Activated CD4-positive, alpha-beta memory T cell treated with anti-CD3 and anti-CD28 coated beads for 36 hours (primary cell): ENCODE results near the gene ACOT4. TPM values are rescaled to one million over a fixed set of nuclear protein-coding genes. Genes with fewer than 3 reads are reported as not detected.

Experiments used
- CTCF ChIA-PET: fragments of 350-600 bp; sonication (Branson Sonifier 250); formaldehyde crosslinking; loops from one replicate; lab custom pipeline; 2021; ENCODE audit warnings: antibody characterized with exemption, inconsistent platforms; lab: Charles Lee
- POLR2A ChIA-PET: fragments of 350-600 bp; sonication (Branson Sonifier 250); formaldehyde crosslinking; loops from one replicate; lab custom pipeline; 2021; ENCODE audit warnings: antibody characterized with exemption; lab: Charles Lee
- DNase-seq: peaks from one replicate; pipeline ENCODE4 v3.0.0-alpha.2; 2020
- H3K27ac Mint-ChIP-seq: one replicate; pipeline ENCODE4 v1.8.0; 2021; ENCODE audit warnings: mixed read lengths
- H3K27me3 Mint-ChIP-seq: one replicate; pipeline ENCODE4 v1.8.0; 2021; ENCODE audit warnings: mixed read lengths
- H3K36me3 Mint-ChIP-seq: one replicate; pipeline ENCODE4 v1.8.0; 2021; ENCODE audit warnings: mixed read lengths
- H3K4me1 Mint-ChIP-seq: one replicate; pipeline ENCODE4 v1.8.0; 2021; ENCODE audit warnings: low read depth, mixed read lengths
- H3K4me3 Mint-ChIP-seq: one replicate; pipeline ENCODE4 v1.8.0; 2021; ENCODE audit warnings: mild to moderate bottlenecking, mixed read lengths
- H3K9me3 Mint-ChIP-seq: one replicate; pipeline ENCODE4 v1.8.0; 2021; ENCODE audit warnings: mixed read lengths
- intact Hi-C: fragments of 100-400 bp; cut with micrococcal nuclease; formaldehyde crosslinking; loops from one replicate; pipeline ENCODE4 v1.15.1; 2023
- total RNA-seq, 2 experiments: library from RNA; stranded (reverse); gene quantifications; one replicate each; pipeline ENCODE4 v1.2.3, GENCODE V29; 2021

ACOT4 gene
- total RNA-seq, 2 experiments from 2014 or later, result 3.2 to 3.3 TPM

- ChIA-PET POLR2A (interaction anchor here (0.6 to 1.5 kb wide), 5 partner anchors 31 to 471 kb away, joined by 3 to 7 read pairs (median 3); partner anchors contain the start of genes ALDH6A1, DNAL1, LIN52 and RIOX1), CTCF (interaction anchor here (1.2 to 2.2 kb wide), 4 partner anchors 20 to 105 kb away, joined by 3 to 10 read pairs (median 7); partner anchors contain the start of gene ACOT4)
- Mint-ChIP-seq H3K27me3 (peaks cover 1% of the 10 kb centered on the region), H3K4me1 (peaks cover 3% of the 10 kb centered on the region), H3K4me3 (peak overlapping the region; percentile 70), H3K27ac (no peak overlapping the region), H3K36me3 (no peaks in the 10 kb centered on the region), H3K9me3 (no peaks in the 10 kb centered on the region)
- intact Hi-C loops, result no loop called here
- no peak for DNase-seq
Observed at GRCh38 chr14:73613419-73613963, 21.8 kb downstream of the ACOT4 start.

DNA sequence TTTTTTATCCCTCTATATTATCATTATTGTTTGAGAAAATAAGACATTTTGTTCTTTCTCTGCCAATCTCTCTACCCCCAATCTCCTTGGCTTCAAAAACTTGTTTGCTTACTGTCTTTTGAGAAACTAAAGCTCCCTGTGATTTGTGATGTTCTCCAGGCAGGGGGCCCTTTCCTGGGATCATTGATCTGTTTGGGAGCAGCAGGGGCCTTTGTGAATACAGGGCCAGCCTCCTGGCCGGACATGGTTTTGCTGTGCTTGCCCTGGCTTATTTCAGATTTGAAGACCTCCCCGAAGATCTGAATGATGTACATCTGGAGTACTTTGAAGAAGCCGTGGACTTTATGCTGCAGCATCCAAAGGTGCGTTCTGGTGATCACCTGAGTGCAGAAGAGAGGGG, 25.2 kb downstream of the ACOT4 start:
- H3K36me3 Mint-ChIP-seq, result no peaks in the 10 kb centered on the region
- H3K4me3 Mint-ChIP-seq, result no peak overlapping the region
- peaks cover 3% of the 10 kb centered on the region for H3K4me1 Mint-ChIP-seq
- POLR2A ChIA-PET, result no interaction called here
- intact Hi-C loops, result no loop called here
- no peak overlapping the region for H3K27ac Mint-ChIP-seq
- no peak for DNase-seq
- CTCF ChIA-PET, result interaction anchor here (0.6 kb wide), 1 partner anchor 163 kb away, joined by 3 read pairs; no protein-coding TSS in a partner anchor
- H3K9me3 Mint-ChIP-seq, result no peaks in the 10 kb centered on the region
- peaks cover 1% of the 10 kb centered on the region for H3K27me3 Mint-ChIP-seq

GRCh38 chr14:73619524-73619923, 27.9 kb downstream of the ACOT4 start:
- Mint-ChIP-seq H3K4me1 (no peaks in the 10 kb centered on the region), H3K9me3 (no peaks in the 10 kb centered on the region), H3K27ac (no peak overlapping the region), H3K4me3 (no peak overlapping the region), H3K27me3 (no peaks in the 10 kb centered on the region), H3K36me3 (no peaks in the 10 kb centered on the region)
- POLR2A ChIA-PET, result interaction anchor here (1.3 kb wide), 1 partner anchor 51 kb away, joined by 3 read pairs; the partner anchor contains the start of gene ACOT2
- CTCF ChIA-PET, result interaction anchor here (1.3 kb wide), 1 partner anchor 31 kb away, joined by 3 read pairs; no protein-coding TSS in a partner anchor
- no peak for DNase-seq
- intact Hi-C loops, result no loop called here

GRCh38 chr14:73620268-73620667, 28.6 kb downstream of the ACOT4 start:
- H3K36me3 Mint-ChIP-seq, result no peaks in the 10 kb centered on the region
- no peak overlapping the region for H3K4me3 Mint-ChIP-seq
- POLR2A ChIA-PET, result no interaction called here
- intact Hi-C loops, result no loop called here
- CTCF ChIA-PET, result no interaction called here
- no peaks in the 10 kb centered on the region for H3K9me3 Mint-ChIP-seq
- DNase-seq, result no peak
- no peak overlapping the region for H3K27ac Mint-ChIP-seq
- no peaks in the 10 kb centered on the region for H3K27me3 Mint-ChIP-seq
- H3K4me1 Mint-ChIP-seq, result no peaks in the 10 kb centered on the region

DNA sequence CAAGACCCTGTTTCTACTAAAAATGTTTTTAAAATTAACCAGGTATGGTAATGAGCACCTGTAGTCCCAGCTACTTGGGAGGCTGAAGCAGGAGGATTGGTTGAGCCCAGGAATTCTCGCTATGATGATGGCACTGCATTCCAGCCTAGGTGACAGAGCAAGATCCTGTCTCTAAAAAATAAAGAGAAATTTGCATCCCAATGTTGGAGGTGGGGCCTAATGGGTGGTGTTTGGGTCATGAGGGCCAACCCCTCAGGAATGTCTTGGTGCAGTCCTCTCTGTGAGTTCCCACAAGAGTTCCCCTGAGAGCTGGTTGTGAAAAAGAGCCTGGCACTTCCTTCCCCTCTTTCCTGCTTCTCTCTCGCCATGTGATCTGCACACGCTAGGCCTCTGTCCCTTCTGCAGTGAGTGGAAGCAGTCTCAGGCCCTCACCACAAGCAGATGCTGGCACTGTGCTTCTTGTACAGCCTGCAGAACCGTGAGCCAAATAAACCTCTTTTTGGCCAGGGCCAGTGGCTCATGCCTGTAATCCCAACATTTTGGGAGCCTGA, 31.9 kb downstream of the ACOT4 start:
- ChIA-PET POLR2A (no interaction called here), CTCF (no interaction called here)
- H3K4me3 Mint-ChIP-seq, result no peak overlapping the region
- no peaks in the 10 kb centered on the region for H3K36me3 Mint-ChIP-seq
- intact Hi-C loops, result no loop called here
- DNase-seq, result no peak
- H3K4me1 Mint-ChIP-seq, result peaks cover 9% of the 10 kb centered on the region
- H3K27ac Mint-ChIP-seq, result no peak overlapping the region
- H3K9me3 Mint-ChIP-seq, result no peaks in the 10 kb centered on the region
- H3K27me3 Mint-ChIP-seq, result no peaks in the 10 kb centered on the region

GRCh38 chr14:73625706-73626105, 34.0 kb downstream of the ACOT4 start:
- Mint-ChIP-seq H3K27ac (no peak overlapping the region), H3K9me3 (no peaks in the 10 kb centered on the region), H3K27me3 (no peaks in the 10 kb centered on the region), H3K4me3 (no peak overlapping the region), H3K36me3 (no peaks in the 10 kb centered on the region), H3K4me1 (peaks cover 9% of the 10 kb centered on the region)
- POLR2A ChIA-PET, result interaction anchor here (1.8 kb wide), 1 partner anchor 56 kb away, joined by 6 read pairs; no protein-coding TSS in a partner anchor
- intact Hi-C loops, result no loop called here
- no peak for DNase-seq
- CTCF ChIA-PET, result interaction anchor here (2.4 kb wide), 1 partner anchor 54 kb away, joined by 9 read pairs; no protein-coding TSS in a partner anchor

DNA sequence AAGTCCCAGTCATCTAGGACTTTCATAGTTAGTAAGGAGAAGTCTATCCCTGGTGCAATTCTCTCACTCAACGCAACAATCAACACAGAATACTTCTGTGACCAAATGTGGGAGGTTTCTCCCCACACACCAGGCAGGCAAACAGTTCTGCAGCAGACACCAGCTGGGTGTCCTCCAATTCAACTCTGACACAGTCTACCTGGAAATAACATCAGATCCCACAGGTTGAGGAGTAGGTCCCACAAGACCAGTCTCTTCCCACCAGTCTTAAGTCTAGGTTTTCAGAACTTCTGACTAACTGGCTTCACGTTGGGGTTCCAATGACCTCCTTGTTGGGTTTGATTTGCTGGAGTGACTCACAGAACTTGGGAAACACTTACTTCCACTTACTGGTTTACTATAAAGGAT, 35.5 kb downstream of the ACOT4 start:
- H3K27me3 Mint-ChIP-seq, result no peaks in the 10 kb centered on the region
- intact Hi-C loops, result no loop called here
- CTCF ChIA-PET, result interaction anchor here (0.6 to 2.4 kb wide), 6 partner anchors 15 to 362 kb away, joined by 3 to 9 read pairs (median 5); partner anchors contain the start of genes ACOT4 and ACOT6
- no peak overlapping the region for H3K27ac Mint-ChIP-seq
- no peak overlapping the region for H3K4me3 Mint-ChIP-seq
- peak; percentile 47 for DNase-seq
- H3K4me1 Mint-ChIP-seq, result peaks cover 9% of the 10 kb centered on the region
- H3K9me3 Mint-ChIP-seq, result no peaks in the 10 kb centered on the region
- H3K36me3 Mint-ChIP-seq, result no peaks in the 10 kb centered on the region
- POLR2A ChIA-PET, result interaction anchor here (0.6 to 1.8 kb wide), 3 partner anchors 18 to 136 kb away, joined by 3 to 6 read pairs (median 5); partner anchors contain the start of gene RIOX1

GRCh38 chr14:73630009-73630780, 38.5 kb downstream of the ACOT4 start:
- Mint-ChIP-seq H3K4me3 (no peak overlapping the region), H3K27me3 (peaks cover 3% of the 10 kb centered on the region), H3K4me1 (peaks cover 16% of the 10 kb centered on the region), H3K9me3 (no peaks in the 10 kb centered on the region), H3K36me3 (no peaks in the 10 kb centered on the region), H3K27ac (no peak overlapping the region)
- ChIA-PET CTCF (interaction anchor here (7.6 kb wide), 1 partner anchor 122 kb away, joined by 100 read pairs; no protein-coding TSS in a partner anchor), POLR2A (no interaction called here)
- DNase-seq, result no peak
- intact Hi-C loops, result loop anchor here (5.0 kb wide), 3 partner anchors 38 to 197 kb away; partner anchors contain the start of genes ACOT4 and RIOX1

- H3K36me3 Mint-ChIP-seq, result no peaks in the 10 kb centered on the region
- peak overlapping the region; percentile 34 for H3K27ac Mint-ChIP-seq
- CTCF ChIA-PET, result interaction anchor here (0.6 to 7.6 kb wide), 16 partner anchors 13 to 338 kb away, joined by 3 to 100 read pairs (median 4); partner anchors contain the start of genes ACOT2 and ACOT6
- no peaks in the 10 kb centered on the region for H3K9me3 Mint-ChIP-seq
- intact Hi-C loops, result loop anchor here (1.0 to 5.0 kb wide), 6 partner anchors 41 to 461 kb away; partner anchors contain the start of genes ACOT2, ACOT4 and RIOX1
- peaks cover 7% of the 10 kb centered on the region for H3K4me1 Mint-ChIP-seq
- H3K4me3 Mint-ChIP-seq, result peak overlapping the region; percentile 55
- DNase-seq, result peak; percentile 73
- POLR2A ChIA-PET, result no interaction called here
- H3K27me3 Mint-ChIP-seq, result peaks cover 3% of the 10 kb centered on the region
Observed at GRCh38 chr14:73633116-73634010, 41.7 kb downstream of the ACOT4 start.

- no peak overlapping the region for H3K27ac Mint-ChIP-seq
- H3K9me3 Mint-ChIP-seq, result no peaks in the 10 kb centered on the region
- ChIA-PET CTCF (interaction anchor here (0.5 to 7.6 kb wide), 10 partner anchors 12 to 1183 kb away, joined by 3 to 100 read pairs (median 8); partner anchors contain the start of genes ACOT2 and ACOT6), POLR2A (no interaction called here)
- H3K27me3 Mint-ChIP-seq, result peaks cover 3% of the 10 kb centered on the region
- peaks cover 8% of the 10 kb centered on the region for H3K4me1 Mint-ChIP-seq
- no peaks in the 10 kb centered on the region for H3K36me3 Mint-ChIP-seq
- DNase-seq, result no peak
- peak overlapping the region; percentile 55 for H3K4me3 Mint-ChIP-seq
- intact Hi-C loops, result loop anchor here (5.0 kb wide), 3 partner anchors 42 to 193 kb away; partner anchors contain the start of genes ACOT4 and RIOX1
Observed at GRCh38 chr14:73634011-73634833, 42.5 kb downstream of the ACOT4 start.
